SK-N-SH treated with all-trans-retinoic acid at 6 μM for 48 hours (cell line): ENCODE measurements around the gene ERGIC1.

Experiments used
- ATAC-seq: fragments of 200-7000 bp; cut with Tn5 transposase; 3 replicates; pipeline ENCODE4 v1.9.1; 2020; ENCODE audit warnings: mild to moderate bottlenecking, moderate library complexity
- ARNTL ChIP-seq: fragments of 450-650 bp; formaldehyde crosslinking; IDR thresholded peaks from 2 replicates; pipeline ENCODE4 v1.5.0; 2020; ENCODE audit warnings: low read depth, mild to moderate bottlenecking, moderate library complexity, borderline replicate concordance
- BACH2 ChIP-seq: fragments of 250-450 bp; sonication (Bioruptor Pico); IDR thresholded peaks from 2 replicates; pipeline ENCODE4 v1.9.0; 2021; ENCODE audit warnings: mild to moderate bottlenecking, borderline replicate concordance
- CREB5 ChIP-seq: fragments of 250-450 bp; sonication (Bioruptor Pico); IDR thresholded peaks from 2 replicates; pipeline ENCODE4 v1.5.1; 2020; ENCODE audit warnings: low read depth, mild to moderate bottlenecking, moderate library complexity
- CSDC2 ChIP-seq: fragments of 250-450 bp; sonication (Bioruptor Pico); IDR thresholded peaks from 2 replicates; pipeline ENCODE4 v1.5.0; 2020; ENCODE audit warnings: mild to moderate bottlenecking, moderate library complexity
- CSRNP3 ChIP-seq: fragments of 250-450 bp; sonication (Bioruptor Pico); IDR thresholded peaks from 2 replicates; pipeline ENCODE4 v1.5.1; 2021; ENCODE audit warnings: mild to moderate bottlenecking, moderate library complexity
- ESRRG ChIP-seq: fragments of 250-450 bp; sonication (Bioruptor Pico); IDR thresholded peaks from 2 replicates; pipeline ENCODE4 v1.6.1; 2021; ENCODE audit warnings: mild to moderate bottlenecking
- GLIS3 ChIP-seq: fragments of 250-450 bp; sonication (Bioruptor Pico); IDR thresholded peaks from 2 replicates; pipeline ENCODE4 v1.5.0; 2020; ENCODE audit warnings: mild to moderate bottlenecking, moderate library complexity
- ISL1 ChIP-seq: fragments of 250-450 bp; sonication (Bioruptor Pico); IDR thresholded peaks from 2 replicates; pipeline ENCODE4 v2.1.2; 2022; ENCODE audit warnings: mild to moderate bottlenecking, moderate library complexity
- OSR1 ChIP-seq: fragments of 250-450 bp; sonication (Bioruptor Pico); IDR thresholded peaks from 2 replicates; pipeline ENCODE4 v1.8.0; 2022; ENCODE audit warnings: moderate library complexity, mild to moderate bottlenecking, inconsistent platforms
- PATZ1 ChIP-seq: fragments of 250-450 bp; sonication (Bioruptor Pico); IDR thresholded peaks from 2 replicates; pipeline ENCODE4 v1.8.0; 2020; ENCODE audit warnings: mild to moderate bottlenecking, moderate library complexity, borderline replicate concordance
- POU6F1 ChIP-seq: fragments of 250-450 bp; sonication (Bioruptor Pico); IDR thresholded peaks from 2 replicates; pipeline ENCODE4 v1.8.0; 2021; ENCODE audit warnings: low read depth, mild to moderate bottlenecking, moderate library complexity, borderline replicate concordance
- PPARA ChIP-seq: fragments of 250-450 bp; sonication (Bioruptor Pico); IDR thresholded peaks from 2 replicates; pipeline ENCODE4 v1.5.0; 2020; ENCODE audit warnings: mild to moderate bottlenecking, borderline replicate concordance
- RARB ChIP-seq: fragments of 250-450 bp; sonication (Bioruptor Pico); IDR thresholded peaks from 2 replicates; pipeline ENCODE4 v1.8.0; 2021; ENCODE audit warnings: mild to moderate bottlenecking, moderate library complexity
- SNAI2 ChIP-seq: fragments of 250-450 bp; sonication (Bioruptor Pico); IDR thresholded peaks from 2 replicates; pipeline ENCODE4 v1.5.0; 2020; ENCODE audit warnings: mild to moderate bottlenecking, moderate library complexity
- TCF4 ChIP-seq: fragments of 250-450 bp; sonication (Bioruptor Pico); IDR thresholded peaks from 2 replicates; pipeline ENCODE4 v1.8.0; 2021; ENCODE audit warnings: mild to moderate bottlenecking, moderate library complexity, borderline replicate concordance
- TOX ChIP-seq: fragments of 250-450 bp; sonication (Bioruptor Pico); IDR thresholded peaks from 2 replicates; pipeline ENCODE4 v1.8.0; 2021; ENCODE audit warnings: mild to moderate bottlenecking, moderate library complexity, borderline replicate concordance
- TSHZ2 ChIP-seq: fragments of 250-450 bp; sonication (Bioruptor Pico); IDR thresholded peaks from 2 replicates; pipeline ENCODE4 v1.5.0; 2020; ENCODE audit warnings: mild to moderate bottlenecking, moderate library complexity
- ZC3H10 ChIP-seq: fragments of 250-450 bp; sonication (Bioruptor Pico); IDR thresholded peaks from 2 replicates; pipeline ENCODE4 v1.5.1; 2021; ENCODE audit warnings: mild to moderate bottlenecking, moderate library complexity
- ZFP3 ChIP-seq: fragments of 250-450 bp; sonication (Bioruptor Pico); IDR thresholded peaks from 2 replicates; pipeline ENCODE4 v1.5.0; 2020; ENCODE audit warnings: mild to moderate bottlenecking, moderate library complexity
- ZFP30 ChIP-seq: fragments of 450-650 bp; formaldehyde crosslinking; IDR thresholded peaks from 2 replicates; pipeline ENCODE4 v1.5.0; 2022; ENCODE audit warnings: mild to moderate bottlenecking, moderate library complexity
- ZNF565 ChIP-seq: fragments of 450-650 bp; formaldehyde crosslinking; conservative IDR thresholded peaks from 2 replicates; pipeline ENCODE4 v1.5.0; 2020; ENCODE audit warnings: low read depth, mild to moderate bottlenecking, moderate library complexity
- ZNF70 ChIP-seq: fragments of 450-650 bp; formaldehyde crosslinking; IDR thresholded peaks from 2 replicates; pipeline ENCODE4 v1.5.0; 2020; ENCODE audit warnings: mild to moderate bottlenecking, moderate library complexity
- ZNF8 ChIP-seq: fragments of 450-650 bp; formaldehyde crosslinking; IDR thresholded peaks from 2 replicates; pipeline ENCODE4 v1.5.0; 2020; ENCODE audit warnings: mild to moderate bottlenecking, moderate library complexity

The ERGIC1 gene

GRCh38 chr5:172890659-172891058 lies 56.6 kb downstream of the ERGIC1 start (continued):
- no peak for TF ChIP-seq ZNF8 (CRISPR knock-in tag)
- TF ChIP-seq CSDC2 (CRISPR knock-in tag): no peak

GRCh38 chr5:172891716-172892421 lies 57.8 kb downstream of the ERGIC1 start:
- TF ChIP-seq RARB: no peak
- no peak for TF ChIP-seq OSR1 (CRISPR knock-in tag)
- TF ChIP-seq ZNF565 (CRISPR knock-in tag): no peak
- TF ChIP-seq SNAI2 (CRISPR knock-in tag): no peak
- no peak for TF ChIP-seq ZFP3
- TF ChIP-seq ESRRG (CRISPR knock-in tag): no peak
- no peak for TF ChIP-seq ARNTL (CRISPR knock-in tag)
- no peak for TF ChIP-seq ISL1 (CRISPR knock-in tag)
- TF ChIP-seq ZNF8 (CRISPR knock-in tag): no peak
- TF ChIP-seq TOX (CRISPR knock-in tag): no peak
- no peak for TF ChIP-seq ZNF70 (CRISPR knock-in tag)
- TF ChIP-seq CREB5 (CRISPR knock-in tag): no peak
- no peak for TF ChIP-seq PATZ1 (CRISPR knock-in tag)
- no peak for TF ChIP-seq TCF4
- TF ChIP-seq ZFP30 (CRISPR knock-in tag): no peak
- no peak for TF ChIP-seq CSDC2 (CRISPR knock-in tag)
- TF ChIP-seq POU6F1: no peak
- TF ChIP-seq GLIS3: no peak
- no peak for ATAC-seq

- no peak for ATAC-seq
- no peak for TF ChIP-seq GLIS3
- no peak for TF ChIP-seq CREB5 (CRISPR knock-in tag)
- TF ChIP-seq POU6F1: no peak
- TF ChIP-seq PPARA (CRISPR knock-in tag): no peak
- TF ChIP-seq RARB: no peak
- TF ChIP-seq TCF4: no peak
- no peak for TF ChIP-seq CSDC2 (CRISPR knock-in tag)
- no peak for TF ChIP-seq CSRNP3 (CRISPR knock-in tag)
- TF ChIP-seq SNAI2 (CRISPR knock-in tag): no peak
- TF ChIP-seq ISL1 (CRISPR knock-in tag): no peak
- no peak for TF ChIP-seq ZFP3
- TF ChIP-seq TOX (CRISPR knock-in tag): no peak
- no peak for TF ChIP-seq PATZ1 (CRISPR knock-in tag)
- TF ChIP-seq ZNF8 (CRISPR knock-in tag): no peak
- no peak for TF ChIP-seq BACH2
- TF ChIP-seq TSHZ2 (CRISPR knock-in tag): no peak
- no peak for TF ChIP-seq ZC3H10 (CRISPR knock-in tag)
- TF ChIP-seq ESRRG (CRISPR knock-in tag): no peak
- no peak for TF ChIP-seq ZFP30 (CRISPR knock-in tag)
Measured at GRCh38 chr5:172892713-172893112, 58.7 kb downstream of the ERGIC1 start.
